Neural cell (in vitro differentiated cells): ENCODE results near the gene ANXA5. TPM values are rescaled to one million over a fixed set of nuclear protein-coding genes. Genes with fewer than 3 reads are reported as not detected.

Experiments
- H2AFZ ChIP-seq: fragments of 200-600, 300-800 bp; sonication (generic), shearing (Covaris generic); 2 replicates; pipeline ENCODE4 v1.6.0; 2014; ENCODE audit warnings: low read depth, mild to moderate bottlenecking, antibody characterized with exemption, low read length, moderate library complexity
- H3F3A ChIP-seq: fragments of 200-600 bp; shearing (Covaris generic); 2 replicates; pipeline ENCODE4 v1.6.1; 2016; ENCODE audit warnings: mild to moderate bottlenecking, moderate library complexity, mixed read lengths, antibody characterized with exemption, low read length; ENCODE audit not compliant: insufficient read depth, poor library complexity, severe bottlenecking
- H3K27ac ChIP-seq: fragments of 200-600, 300-800 bp; sonication (generic), shearing (Covaris generic); 2 replicates; pipeline ENCODE4 v1.5.1; 2014; ENCODE audit warnings: mild to moderate bottlenecking, low read length, moderate library complexity
- H3K27me3 ChIP-seq: fragments of 300-800, 200-600 bp; sonication (generic), shearing (Covaris generic); 2 replicates; pipeline ENCODE4 v1.6.0; 2014; ENCODE audit warnings: mild to moderate bottlenecking, low read depth, low read length, moderate library complexity; ENCODE audit not compliant: insufficient read depth
- H3K36me3 ChIP-seq: fragments of 300-800, 200-600 bp; sonication (generic), shearing (Covaris generic); 2 replicates; pipeline ENCODE4 v1.5.1; 2014; ENCODE audit warnings: mild to moderate bottlenecking, antibody characterized with exemption, low read length, moderate library complexity; ENCODE audit not compliant: insufficient read depth
- H3K4me2 ChIP-seq: fragments of 300-800, 200-600 bp; sonication (generic), shearing (Covaris generic); 2 replicates; pipeline ENCODE4 v1.6.0; 2014; ENCODE audit warnings: mild to moderate bottlenecking, low read length
- H3K4me3 ChIP-seq: fragments of 300-800, 200-600 bp; sonication (generic), shearing (Covaris generic); 2 replicates; pipeline ENCODE4 v1.5.1; 2014; ENCODE audit warnings: mild to moderate bottlenecking, low read length, moderate library complexity
- H3K79me2 ChIP-seq: fragments of 200-600 bp; shearing (Covaris generic); replicated peaks from 2 replicates; pipeline ENCODE4 v1.6.0; 2014; ENCODE audit warnings: mild to moderate bottlenecking, low read length, moderate library complexity; ENCODE audit not compliant: insufficient read depth
- H3K9ac ChIP-seq: fragments of 300-800, 200-600 bp; sonication (generic), shearing (Covaris generic); 2 replicates; pipeline ENCODE4 v1.6.1; 2016; ENCODE audit warnings: mild to moderate bottlenecking, low read length, mixed read lengths
- H3K9me2 ChIP-seq: fragments of 200-600 bp; shearing (Covaris generic); 2 replicates; pipeline ENCODE4 v1.6.1; 2016; ENCODE audit warnings: mild to moderate bottlenecking, low read length, mixed read lengths; ENCODE audit not compliant: insufficient read depth
- H3K9me3 ChIP-seq: fragments of 200-600, 300-800 bp; sonication (generic), shearing (Covaris generic); 2 replicates; pipeline ENCODE4 v1.6.1; 2016; ENCODE audit warnings: mild to moderate bottlenecking, mixed run types, low read length, moderate library complexity, mixed read lengths
- H4K20me1 ChIP-seq: fragments of 200-600 bp; shearing (Covaris generic); 2 replicates; pipeline ENCODE4 v1.6.1; 2016; ENCODE audit warnings: mild to moderate bottlenecking, mixed run types; ENCODE audit not compliant: insufficient read depth
- CTCF ChIP-seq: fragments of 450-650 bp; IDR thresholded peaks from 2 replicates; pipeline ENCODE4 v1.5.1; 2014; ENCODE audit warnings: antibody characterized with exemption, mild to moderate bottlenecking, moderate library complexity; ENCODE audit not compliant: poor library complexity, severe bottlenecking
- EP300 ChIP-seq: fragments of 450-650 bp; conservative IDR thresholded peaks from 2 replicates; pipeline ENCODE4 v1.6.1; 2014; ENCODE audit warnings: antibody characterized with exemption, mild to moderate bottlenecking, moderate library complexity; ENCODE audit not compliant: poor library complexity, severe bottlenecking
- EZH2 ChIP-seq: fragments of 200-600, 300-800 bp; shearing (Covaris generic), sonication (generic); IDR thresholded peaks from 2 replicates; pipeline ENCODE4 v1.6.1; 2014; ENCODE audit warnings: antibody characterized with exemption, low read length, borderline replicate concordance, mild to moderate bottlenecking; ENCODE audit not compliant: insufficient read depth, poor library complexity, severe bottlenecking
- MXI1 ChIP-seq: fragments of 450-650 bp; conservative IDR thresholded peaks from 2 replicates; pipeline ENCODE4 v1.6.1; 2014; ENCODE audit warnings: antibody characterized with exemption, mild to moderate bottlenecking; ENCODE audit not compliant: poor library complexity, severe bottlenecking
- POLR2AphosphoS5 ChIP-seq: IDR thresholded peaks from 2 replicates; pipeline ENCODE4 v1.6.1; 2012
- RAD21 ChIP-seq: fragments of 450-650 bp; conservative IDR thresholded peaks from 2 replicates; pipeline ENCODE4 v1.6.1; 2014; ENCODE audit warnings: antibody characterized with exemption, mild to moderate bottlenecking, moderate library complexity
- SMC3 ChIP-seq: fragments of 450-650 bp; conservative IDR thresholded peaks from 2 replicates; pipeline ENCODE4 v1.6.1; 2014; ENCODE audit warnings: antibody characterized with exemption, mild to moderate bottlenecking, moderate library complexity; ENCODE audit not compliant: poor library complexity
- TAF1 ChIP-seq: IDR thresholded peaks from 2 replicates; pipeline ENCODE4 v1.6.1; 2012; ENCODE audit warnings: low read depth
- polyA plus RNA-seq: library from polyadenylated mRNA; depleted of rRNA; stranded (reverse); fragments of >200 nt; gene quantifications from 2 replicates; pipeline ENCODE4 v1.2.3, GENCODE V29; 2014
- TF ChIP-seq, protein P1 (sequence below): IDR thresholded peaks from 2 replicates; pipeline ENCODE4 v1.6.1; 2012; ENCODE audit warnings: borderline replicate concordance

Gene ANXA5
- polyA plus RNA-seq, 1 donor from 2014 or later = 8.1 TPM

GRCh38 chr4:121679951-121680350 is 16.8 kb downstream of the ANXA5 start:
- no peaks in the 10 kb centered on the region for H3K9me2 ChIP-seq
- no peaks in the 10 kb centered on the region for H3K79me2 ChIP-seq
- TF ChIP-seq, protein P1, sequence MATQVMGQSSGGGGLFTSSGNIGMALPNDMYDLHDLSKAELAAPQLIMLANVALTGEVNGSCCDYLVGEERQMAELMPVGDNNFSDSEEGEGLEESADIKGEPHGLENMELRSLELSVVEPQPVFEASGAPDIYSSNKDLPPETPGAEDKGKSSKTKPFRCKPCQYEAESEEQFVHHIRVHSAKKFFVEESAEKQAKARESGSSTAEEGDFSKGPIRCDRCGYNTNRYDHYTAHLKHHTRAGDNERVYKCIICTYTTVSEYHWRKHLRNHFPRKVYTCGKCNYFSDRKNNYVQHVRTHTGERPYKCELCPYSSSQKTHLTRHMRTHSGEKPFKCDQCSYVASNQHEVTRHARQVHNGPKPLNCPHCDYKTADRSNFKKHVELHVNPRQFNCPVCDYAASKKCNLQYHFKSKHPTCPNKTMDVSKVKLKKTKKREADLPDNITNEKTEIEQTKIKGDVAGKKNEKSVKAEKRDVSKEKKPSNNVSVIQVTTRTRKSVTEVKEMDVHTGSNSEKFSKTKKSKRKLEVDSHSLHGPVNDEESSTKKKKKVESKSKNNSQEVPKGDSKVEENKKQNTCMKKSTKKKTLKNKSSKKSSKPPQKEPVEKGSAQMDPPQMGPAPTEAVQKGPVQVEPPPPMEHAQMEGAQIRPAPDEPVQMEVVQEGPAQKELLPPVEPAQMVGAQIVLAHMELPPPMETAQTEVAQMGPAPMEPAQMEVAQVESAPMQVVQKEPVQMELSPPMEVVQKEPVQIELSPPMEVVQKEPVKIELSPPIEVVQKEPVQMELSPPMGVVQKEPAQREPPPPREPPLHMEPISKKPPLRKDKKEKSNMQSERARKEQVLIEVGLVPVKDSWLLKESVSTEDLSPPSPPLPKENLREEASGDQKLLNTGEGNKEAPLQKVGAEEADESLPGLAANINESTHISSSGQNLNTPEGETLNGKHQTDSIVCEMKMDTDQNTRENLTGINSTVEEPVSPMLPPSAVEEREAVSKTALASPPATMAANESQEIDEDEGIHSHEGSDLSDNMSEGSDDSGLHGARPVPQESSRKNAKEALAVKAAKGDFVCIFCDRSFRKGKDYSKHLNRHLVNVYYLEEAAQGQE = no peak
- TF ChIP-seq TAF1 = no peak
- no peak for TF ChIP-seq CTCF
- no peak for TF ChIP-seq RAD21
- TF ChIP-seq MXI1 = no peak
- no peak for TF ChIP-seq POLR2AphosphoS5
- no peak for TF ChIP-seq EZH2
- no peak for TF ChIP-seq EP300
- TF ChIP-seq SMC3 = no peak
- H3K36me3 ChIP-seq = no peaks in the 10 kb centered on the region
- H3F3A ChIP-seq = no peaks in the 10 kb centered on the region
- no peak overlapping the region for H2AFZ ChIP-seq
- H3K9me3 ChIP-seq = no peaks in the 10 kb centered on the region
- no peak overlapping the region for H3K4me2 ChIP-seq
- H4K20me1 ChIP-seq = no peaks in the 10 kb centered on the region
- no peak overlapping the region for H3K4me3 ChIP-seq
- H3K27ac ChIP-seq = no peak overlapping the region
- H3K9ac ChIP-seq = no peak overlapping the region
- H3K27me3 ChIP-seq = no peaks in the 10 kb centered on the region

GRCh38 chr4:121679267-121679666 is 17.5 kb downstream of the ANXA5 start:
- Histone ChIP-seq H3K9ac (no peak overlapping the region), H3K4me3 (no peak overlapping the region), H3K36me3 (no peaks in the 10 kb centered on the region), H4K20me1 (no peaks in the 10 kb centered on the region), H3K27ac (no peak overlapping the region), H3K9me3 (no peaks in the 10 kb centered on the region), H3K79me2 (no peaks in the 10 kb centered on the region), H3F3A (no peaks in the 10 kb centered on the region), H3K27me3 (no peaks in the 10 kb centered on the region), H3K9me2 (no peaks in the 10 kb centered on the region), H2AFZ (no peak overlapping the region), H3K4me2 (no peak overlapping the region)
- TF ChIP-seq EZH2 (no peak), MXI1 (no peak), SMC3 (no peak), EP300 (no peak), RAD21 (no peak), CTCF (no peak), POLR2AphosphoS5 (no peak), TAF1 (no peak)
- TF ChIP-seq, protein P1 = no peak
